NCI-H187 treated with DMSO at 0.1 percent for 48 hours (cell line): ENCODE data around the gene RPS2.

ENCODE experiments used
- DNase-seq: peaks from one replicate; lab custom pipeline; 2025; lab: John Stamatoyannopoulos, UW

RPS2 gene

DNA sequence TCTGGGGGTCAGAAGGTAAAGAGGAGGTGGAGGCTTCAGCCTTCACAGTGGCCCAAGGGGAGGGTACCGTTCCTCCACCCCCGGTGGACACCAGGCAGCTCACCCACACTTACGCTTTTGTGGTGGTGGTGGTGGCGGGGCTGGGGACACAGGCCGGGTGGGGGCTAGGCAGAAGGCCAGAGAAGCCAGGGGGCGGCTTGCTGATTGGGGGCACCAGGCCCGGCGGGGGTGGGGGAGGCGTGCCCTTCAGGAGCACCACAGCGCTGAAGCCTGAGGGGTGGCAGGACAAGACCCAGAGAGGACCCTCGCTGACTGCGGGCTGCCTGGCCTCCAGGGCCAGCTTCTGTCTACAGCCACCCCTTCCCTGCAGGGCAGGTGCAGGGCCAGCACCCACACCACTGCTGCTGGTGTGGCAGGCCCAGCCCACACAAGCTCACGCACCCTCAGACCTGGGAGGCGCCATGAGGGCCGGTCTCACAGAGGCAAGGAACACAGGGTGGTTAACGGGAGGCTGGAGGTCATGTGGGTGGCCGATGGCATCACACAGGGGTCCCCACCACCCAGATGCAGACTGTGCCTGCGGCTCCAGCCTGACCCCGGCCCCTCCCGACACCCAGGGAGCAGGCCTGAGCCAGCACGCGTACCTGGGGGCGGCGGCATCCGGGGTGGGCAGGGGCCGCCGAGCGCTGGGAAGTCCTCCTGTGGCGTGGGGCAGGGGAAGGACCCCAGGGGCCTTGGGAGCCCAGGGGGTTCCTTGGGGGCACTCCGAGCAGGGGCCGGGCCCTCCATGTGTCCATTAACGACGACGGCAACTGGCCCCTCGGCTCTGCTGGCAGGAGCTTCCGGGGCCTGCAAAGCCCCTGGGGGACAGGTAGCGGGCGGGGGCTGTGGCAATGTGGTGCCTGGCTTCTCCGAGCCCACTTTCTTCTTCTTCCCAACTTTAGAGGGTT is 34.5 kb upstream of the RPS2 start:
- no peak for DNase-seq

- DNase-seq: no peak
These were observed 33.8 kb upstream of the RPS2 start for GRCh38 chr16:1998360-1998835.

- no peak for DNase-seq
These were observed 33.1 kb upstream of the RPS2 start for GRCh38 chr16:1997494-1998359.

DNA sequence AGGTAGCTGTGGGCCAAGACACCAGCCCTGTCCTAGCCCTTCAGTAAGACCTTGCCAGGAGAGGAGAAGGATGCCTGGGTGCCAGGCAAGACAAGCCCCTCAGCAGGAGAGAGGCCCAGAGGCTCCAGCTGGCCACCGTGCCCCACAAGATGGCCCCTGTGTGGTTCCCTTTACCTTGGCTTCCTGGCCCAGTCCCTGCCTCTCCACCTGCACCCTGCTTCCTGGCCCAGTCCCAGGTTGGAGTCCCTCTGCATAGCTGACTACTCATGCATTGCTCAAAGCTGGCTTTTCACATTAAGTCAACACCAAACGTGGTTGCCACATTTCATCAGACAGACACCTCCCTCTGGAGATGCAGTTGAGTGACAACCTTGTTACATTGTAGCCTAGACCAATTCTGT is 29.1 kb upstream of the RPS2 start:
- no peak for DNase-seq

- no peak for DNase-seq
These were observed 28.2 kb upstream of the RPS2 start for GRCh38 chr16:1992704-1993317.

DNA sequence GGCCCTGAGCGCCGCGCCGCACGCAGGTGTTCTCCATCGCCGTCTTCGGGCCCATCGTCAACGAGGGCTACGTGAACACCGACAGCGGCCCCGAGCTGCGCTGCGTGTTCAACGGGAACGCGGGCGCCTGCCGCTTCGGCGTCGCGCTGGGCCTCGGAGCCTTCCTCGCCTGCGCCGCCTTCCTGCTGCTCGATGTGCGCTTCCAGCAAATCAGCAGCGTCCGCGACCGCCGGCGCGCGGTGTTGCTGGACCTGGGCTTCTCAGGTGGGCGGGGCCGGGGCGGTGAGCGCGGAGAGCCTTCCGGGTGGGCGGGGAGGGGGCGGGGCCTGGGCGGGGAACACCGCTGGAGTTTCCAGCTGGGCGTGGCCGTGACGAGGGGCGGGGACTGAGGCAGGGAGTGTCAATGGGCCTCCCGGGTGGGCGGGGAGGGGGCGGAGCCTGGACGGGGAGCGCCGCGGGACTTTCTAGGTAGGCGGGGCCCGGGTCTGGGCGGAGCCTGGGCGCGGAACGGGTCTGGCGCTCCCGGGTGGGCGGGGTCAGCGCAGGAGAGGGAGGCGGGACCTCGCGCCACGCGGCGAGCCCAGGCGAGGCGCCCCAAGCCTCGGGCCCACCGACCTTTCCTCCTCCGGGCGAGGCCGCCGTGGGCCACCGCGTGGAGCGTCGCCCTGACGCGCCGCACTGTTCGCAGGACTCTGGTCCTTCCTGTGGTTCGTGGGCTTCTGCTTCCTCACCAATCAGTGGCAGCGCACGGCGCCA is 27.5 kb upstream of the RPS2 start:
- no peak for DNase-seq

- DNase-seq: no peak
These were observed 26.9 kb upstream of the RPS2 start for GRCh38 chr16:1991588-1991947.

DNA sequence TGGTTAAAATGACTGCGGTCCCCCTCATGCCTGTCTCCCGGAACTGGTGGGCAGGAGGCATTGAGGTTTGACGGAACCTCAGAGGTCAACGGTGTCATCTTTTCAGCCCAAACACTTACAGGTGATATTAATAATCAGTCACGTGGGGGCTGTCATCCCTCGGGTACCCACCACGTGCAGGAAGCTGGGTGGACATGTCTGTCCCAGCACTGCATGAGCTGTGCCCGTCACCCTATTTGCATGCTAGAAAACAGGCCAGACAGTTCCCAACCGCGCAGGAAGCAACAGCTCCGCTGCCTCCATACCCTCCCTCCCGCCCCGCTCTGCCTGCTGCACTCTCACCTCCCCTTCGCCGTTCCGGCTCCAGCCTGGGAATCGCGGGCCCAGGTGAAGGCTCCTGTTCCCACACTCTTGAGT is 26.5 kb upstream of the RPS2 start:
- DNase-seq: no peak

DNA sequence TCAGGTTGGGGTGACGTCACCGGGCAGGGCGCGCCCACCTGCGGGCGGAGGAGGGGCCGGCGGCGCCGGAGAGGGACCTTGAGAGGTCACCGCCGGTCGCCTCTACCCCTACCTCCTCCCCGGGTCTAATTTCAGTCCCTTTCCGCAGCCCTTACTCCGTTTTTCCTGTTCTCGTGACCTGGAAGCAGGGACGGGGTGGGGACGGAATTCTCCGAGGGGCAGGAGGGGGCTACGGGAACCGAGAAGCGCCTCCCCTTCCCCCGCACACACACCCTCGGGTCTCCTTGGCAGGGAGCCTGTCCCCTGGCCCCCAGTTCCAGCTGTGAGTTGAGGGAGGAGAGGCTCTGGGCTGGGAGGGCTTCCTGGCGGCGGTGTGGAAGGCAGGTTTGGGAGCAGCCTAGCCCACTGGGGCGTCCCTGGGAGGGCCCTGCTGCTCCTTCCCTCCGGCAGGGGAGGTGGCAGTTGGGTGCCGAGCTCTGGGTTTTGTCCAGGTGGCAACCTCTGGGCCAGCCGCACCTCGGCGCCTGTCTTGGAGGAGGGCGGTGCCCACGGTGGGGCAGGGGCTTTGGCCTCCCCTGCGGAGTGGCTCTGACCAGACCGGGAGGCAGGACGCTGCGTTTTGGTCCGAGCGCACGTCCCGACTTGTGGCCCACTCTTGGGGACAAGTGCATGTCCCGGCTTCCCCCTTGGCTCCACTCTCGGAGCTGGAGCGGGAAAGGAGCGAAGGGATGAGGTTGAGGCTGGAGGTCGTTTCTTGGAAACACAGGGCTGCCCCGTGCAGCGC is 25.9 kb upstream of the RPS2 start:
- no peak for DNase-seq

DNA sequence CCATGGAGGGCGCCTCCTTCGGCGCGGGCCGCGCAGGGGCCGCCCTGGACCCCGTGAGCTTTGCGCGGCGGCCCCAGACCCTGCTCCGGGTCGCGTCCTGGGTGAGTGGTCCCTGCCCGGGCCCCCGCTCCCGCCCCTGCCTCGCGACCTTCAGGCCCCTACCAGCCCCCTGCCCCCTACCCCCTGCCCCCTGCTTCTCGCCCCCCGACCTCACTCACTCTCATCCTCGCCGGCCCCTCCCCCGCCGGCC is 25.4 kb upstream of the RPS2 start:
- no peak for DNase-seq

GRCh38 chr16:1989209-1990100 is 24.8 kb upstream of the RPS2 start, which contains the start of gene SYNGR3:
TSS of gene SYNGR3 (plus strand) at chr16:1989970. CDS start at chr16:1990103, 133 bp downstream.
- no peak for DNase-seq

DNA sequence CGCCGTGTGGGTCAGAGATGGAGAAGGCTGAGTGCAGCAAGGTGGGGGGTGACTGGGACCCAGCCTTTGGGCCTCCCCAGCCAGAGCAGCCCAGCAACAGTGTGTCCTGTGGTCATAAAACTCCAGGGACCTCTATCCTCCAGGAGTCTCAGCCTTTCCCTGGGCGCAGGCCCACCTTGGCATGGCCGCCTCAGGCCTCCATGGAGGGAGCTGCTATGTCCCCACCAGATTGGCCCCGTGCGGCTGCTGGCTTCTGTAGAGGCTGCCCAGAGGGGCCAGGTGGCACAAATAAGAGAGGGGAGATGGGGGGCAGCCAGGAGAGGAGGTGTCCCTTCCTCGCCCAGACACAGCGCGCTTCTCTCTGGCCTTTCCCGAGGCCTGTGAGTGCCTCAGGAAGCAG is 22.6 kb upstream of the RPS2 start:
- DNase-seq: no peak

DNA sequence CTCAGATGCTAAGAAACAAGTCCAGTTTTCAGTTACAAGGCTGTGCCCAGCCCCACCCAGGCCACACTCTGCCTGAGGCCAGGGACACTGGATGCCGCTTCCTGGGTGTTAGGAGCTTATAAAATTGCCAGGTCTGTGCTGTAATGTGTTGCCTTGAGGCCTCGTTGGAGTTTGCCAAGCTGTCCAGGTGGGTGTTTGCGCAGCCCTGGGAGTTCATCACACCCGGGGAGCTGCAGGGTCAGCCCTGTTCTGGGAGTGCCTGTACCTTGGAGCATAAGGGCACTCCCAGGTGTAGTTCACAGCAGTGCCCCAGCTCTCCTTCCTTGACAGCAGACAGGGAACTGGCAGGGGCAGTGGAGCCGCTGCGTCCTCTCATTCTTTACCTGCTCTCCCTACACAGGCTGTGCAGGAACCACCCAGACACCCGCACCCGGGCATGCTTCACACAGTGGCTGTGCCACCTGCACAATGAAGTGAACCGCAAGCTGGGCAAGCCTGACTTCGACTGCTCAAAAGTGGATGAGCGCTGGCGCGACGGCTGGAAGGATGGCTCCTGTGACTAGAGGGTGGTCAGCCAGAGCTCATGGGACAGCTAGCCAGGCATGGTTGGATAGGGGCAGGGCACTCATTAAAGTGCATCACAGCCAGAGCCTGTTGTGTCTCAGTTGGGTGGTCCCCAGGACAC is 21.0 kb upstream of the RPS2 start:
- no peak for DNase-seq

GRCh38 chr16:1984347-1985225 is 20.0 kb upstream of the RPS2 start:
- DNase-seq: no peak

GRCh38 chr16:1983544-1984346 is 19.1 kb upstream of the RPS2 start, which contains the start of gene GFER:
TSS of gene GFER (plus strand) at chr16:1984193. CDS start at chr16:1984219, 26 bp downstream.
- DNase-seq: peak; percentile 60

- DNase-seq: no peak
These were observed 18.4 kb upstream of the RPS2 start for GRCh38 chr16:1982991-1983543.

- DNase-seq: no peak
These were observed 17.4 kb upstream of the RPS2 start for GRCh38 chr16:1982013-1982433.
